GM12891 (cell line): ENCODE results near the gene RAB11FIP2.

Experiments
- POLR2A ChIP-seq: IDR thresholded peaks from 2 replicates; pipeline ENCODE4 v1.6.1; 2011; ENCODE audit warnings: low read depth, low read length, control low read depth
- POLR2AphosphoS5 ChIP-seq: IDR thresholded peaks from 2 replicates; pipeline ENCODE4 v1.6.1; 2011; ENCODE audit warnings: low read depth, low read length, control low read depth
- TAF1 ChIP-seq: IDR thresholded peaks from 2 replicates; pipeline ENCODE4 v1.6.1; 2011; ENCODE audit warnings: low read depth, low read length, control low read depth

GRCh38 chr10:117988814-117989213 is 57.9 kb downstream of the RAB11FIP2 start:
- no peak for TF ChIP-seq POLR2AphosphoS5
- no peak for TF ChIP-seq POLR2A
- no peak for TF ChIP-seq TAF1
